Neutrophil (primary cell): ENCODE measurements around the gene GABBR2.

Experiments
- H3K27ac ChIP-seq: fragments of 200-600 bp; sonication (generic); 2 replicates; pipeline ENCODE4 v1.5.1; 2016; ENCODE audit warnings: mild to moderate bottlenecking, moderate library complexity
- H3K27me3 ChIP-seq: fragments of 200-600 bp; sonication (generic); 2 replicates; pipeline ENCODE4 v1.6.0; 2016; ENCODE audit warnings: mild to moderate bottlenecking
- H3K36me3 ChIP-seq: fragments of 200-600 bp; sonication (generic); 2 replicates; pipeline ENCODE4 v1.5.1; 2017
- H3K4me1 ChIP-seq, 2 experiments: fragments of 200-600 bp in 1 of 2; sonication (generic) in 1 of 2; 1 replicate in 1 of 2; 2 replicates in 1 of 2; pipeline versions ENCODE4 v1.5.1 to v1.6.1; 2013 to 2016; ENCODE audit warnings: low read depth in 1 of 2, low read length in 1 of 2, mild to moderate bottlenecking in 1 of 2, moderate library complexity in 1 of 2; ENCODE audit not compliant: control insufficient read depth in 1 of 2, insufficient read depth in 1 of 2
- H3K4me3 ChIP-seq, 2 experiments: fragments of 200-600 bp in 1 of 2; sonication (generic) in 1 of 2; 1 replicate in 1 of 2; 2 replicates in 1 of 2; pipeline ENCODE4 v1.5.1; 2013 to 2016; ENCODE audit warnings: low read depth in 1 of 2, low read length in 1 of 2, mild to moderate bottlenecking in 1 of 2, moderate library complexity in 1 of 2
- H3K9me3 ChIP-seq: fragments of 200-600 bp; sonication (generic); 2 replicates; pipeline ENCODE4 v1.5.1; 2016
- CTCF ChIP-seq: fragments of 200-600 bp; sonication (generic); IDR thresholded peaks from 2 replicates; pipeline ENCODE4 v1.5.1; 2016; ENCODE audit warnings: antibody characterized with exemption

Gene GABBR2

DNA sequence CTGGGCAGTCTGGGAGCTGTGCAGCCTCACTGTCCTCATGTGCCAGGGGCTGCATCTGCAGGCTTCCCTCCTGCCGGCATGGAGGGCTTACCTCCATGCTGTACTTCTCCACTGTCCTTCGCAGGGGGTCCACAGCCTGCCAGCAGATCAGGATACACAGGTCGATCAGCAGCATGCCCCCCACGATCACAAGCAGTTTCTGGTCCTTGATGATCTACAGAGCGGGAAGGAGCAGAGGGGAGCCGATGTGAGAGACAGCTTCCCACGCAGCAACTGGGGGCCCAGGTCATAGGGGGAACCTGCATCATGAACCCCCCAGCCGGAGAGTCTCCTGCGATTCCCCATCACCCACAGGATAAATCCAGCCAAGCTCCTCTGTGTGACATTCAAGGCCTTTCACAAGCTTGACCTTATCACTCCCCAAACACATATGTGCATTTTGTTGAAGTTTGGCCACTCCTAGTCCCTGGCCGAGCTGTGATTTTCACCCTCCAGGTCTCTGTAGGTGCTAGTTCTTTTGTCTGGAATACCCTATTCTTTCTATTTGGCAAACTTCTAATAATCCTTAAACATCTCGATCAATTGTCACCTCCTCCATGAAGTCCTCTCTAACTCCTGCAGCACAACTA lies 346.0 kb downstream of the GABBR2 start:
- H3K4me1 ChIP-seq, result no peaks in the 10 kb centered on the region
- no peak overlapping the region for H3K27ac ChIP-seq
- peaks cover 18% of the 10 kb centered on the region for H3K27me3 ChIP-seq
- TF ChIP-seq CTCF, result no peak
- H3K4me3 ChIP-seq, result no peak overlapping the region
- no peaks in the 10 kb centered on the region for H3K36me3 ChIP-seq
- H3K9me3 ChIP-seq, result peaks cover 4% of the 10 kb centered on the region

GRCh38 chr9:98361645-98362044 lies 347.1 kb downstream of the GABBR2 start:
- H3K27me3 ChIP-seq, result peaks cover 18% of the 10 kb centered on the region
- peaks cover 4% of the 10 kb centered on the region for H3K9me3 ChIP-seq
- no peaks in the 10 kb centered on the region for H3K36me3 ChIP-seq
- no peak overlapping the region for H3K27ac ChIP-seq
- TF ChIP-seq CTCF, result no peak
- H3K4me3 ChIP-seq, result no peak overlapping the region
- H3K4me1 ChIP-seq, result no peaks in the 10 kb centered on the region

DNA sequence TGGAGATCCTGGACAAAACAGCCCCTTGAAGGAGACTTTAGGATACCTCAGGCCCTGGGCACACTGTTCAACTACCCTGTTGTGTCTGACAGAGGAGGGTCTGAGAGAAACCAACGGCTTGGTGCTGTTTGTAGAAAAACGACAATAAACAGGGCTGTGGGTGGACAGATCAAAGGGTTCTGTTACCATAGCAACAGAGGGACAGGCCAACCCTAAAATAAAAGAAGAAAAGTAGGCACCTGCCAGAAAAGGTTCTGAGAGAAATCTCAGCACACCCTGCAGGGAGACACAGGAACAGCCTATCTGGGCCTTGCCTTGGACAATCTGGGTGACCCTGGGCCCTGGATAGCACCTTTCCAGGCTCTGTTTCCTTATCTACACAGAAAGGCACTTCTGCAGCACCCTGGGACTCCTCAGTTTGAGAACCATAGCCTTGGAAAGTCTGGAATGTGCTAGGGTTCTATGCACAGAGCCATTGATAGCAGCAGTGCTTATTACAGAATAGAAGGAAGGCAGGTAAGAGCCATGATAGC lies 348.5 kb downstream of the GABBR2 start:
- no peak for TF ChIP-seq CTCF
- H3K27ac ChIP-seq, result no peak overlapping the region
- H3K4me1 ChIP-seq, result no peaks in the 10 kb centered on the region
- no peak overlapping the region for H3K4me3 ChIP-seq
- peaks cover under 1% of the 10 kb centered on the region for H3K9me3 ChIP-seq
- H3K36me3 ChIP-seq, result no peaks in the 10 kb centered on the region
- peaks cover 18% of the 10 kb centered on the region for H3K27me3 ChIP-seq

- Histone ChIP-seq H3K4me1 (no peaks in the 10 kb centered on the region), H3K27ac (no peak overlapping the region), H3K9me3 (no peaks in the 10 kb centered on the region), H3K4me3 (no peak overlapping the region), H3K27me3 (peaks cover 18% of the 10 kb centered on the region), H3K36me3 (no peaks in the 10 kb centered on the region)
- TF ChIP-seq CTCF, result no peak
Observed at GRCh38 chr9:98359569-98359968, 349.2 kb downstream of the GABBR2 start.

GRCh38 chr9:98357921-98358535 lies 350.7 kb downstream of the GABBR2 start:
- TF ChIP-seq CTCF, result no peak
- H3K9me3 ChIP-seq, result no peaks in the 10 kb centered on the region

More at GRCh38 chr9:98357921-98358535, 350.7 kb downstream of the GABBR2 start:
- Histone ChIP-seq H3K36me3 (no peaks in the 10 kb centered on the region), H3K27me3 (peaks cover 18% of the 10 kb centered on the region), H3K4me1 (no peaks in the 10 kb centered on the region), H3K4me3 (no peak overlapping the region), H3K27ac (no peak overlapping the region)
